K562 (cell line): ENCODE measurements around the gene COL13A1. TPM values are rescaled to one million over a fixed set of nuclear protein-coding genes. Genes with fewer than 3 reads are reported as not detected.

Experiments
- ATAC-seq: fragments of 200-7000 bp; cut with Tn5 transposase; 3 replicates; pipeline ENCODE4 v1.9.1; 2020; ENCODE audit warnings: moderate library complexity
- BruUV-seq: library from RNA; stranded (reverse); fragments of 400-500 nt; replicated peaks from 2 replicates; lab custom pipeline; 2021; lab: Mats Ljungman, UMichigan
- CTCF ChIA-PET: fragments of 300-600 bp; formaldehyde crosslinking; extraction: SDS; loops from one replicate; lab custom pipeline; 2021; ENCODE audit warnings: low intra/inter-chr PET ratio; lab: Yijun Ruan, JAX
- POLR2A ChIA-PET: fragments of 300-600, 350-650 bp; sonication (Branson Sonifier 250); formaldehyde crosslinking; extraction: SDS; loops from one replicate; lab custom pipeline; 2021; ENCODE audit warnings: antibody characterized with exemption, inconsistent platforms; lab: Yijun Ruan, JAX
- DNase-seq, 4 experiments: peaks; one replicate each; pipeline versions ENCODE4 v3.0.0 to v3.0.0-alpha.2; 2011 to 2018; ENCODE audit warnings: low spot score in 3 of 4, mixed read lengths in 3 of 4; ENCODE audit errors: extremely low read depth in 1 of 4
- FAIRE-seq: peaks from 2 replicates; lab custom pipeline; 2011; peaks lifted over from hg19 to GRCh38; lab: Jason Lieb, UNC
- H2AFZ ChIP-seq: 2 replicates; pipeline ENCODE4 v1.6.0; 2011; ENCODE audit warnings: low read depth, low read length, control low read depth, inconsistent platforms
- H3K27ac ChIP-seq: fragments of 200-600 bp; 3 replicates; pipeline ENCODE4 v1.8.0; 2011; ENCODE audit warnings: low read depth, mild to moderate bottlenecking, control low read depth, inconsistent platforms, low read length, moderate library complexity, mixed read lengths; ENCODE audit errors: extremely low read depth
- H3K27me3 ChIP-seq, 2 experiments: fragments of 300-600 bp in 1 of 2; 2 replicates in 1 of 2; 3 replicates in 1 of 2; pipeline versions ENCODE4 v1.6.0 to v1.8.0; 2011; ENCODE audit warnings: inconsistent platforms in 2 of 2, low read length in 2 of 2, mild to moderate bottlenecking in 1 of 2, mixed read lengths in 1 of 2, moderate library complexity in 1 of 2; ENCODE audit not compliant: control insufficient read depth in 2 of 2, insufficient read depth in 2 of 2
- H3K36me3 ChIP-seq: fragments of 300-600 bp; 3 replicates; pipeline ENCODE4 v1.8.0; 2011; ENCODE audit warnings: mild to moderate bottlenecking, low read length, inconsistent platforms; ENCODE audit not compliant: control insufficient read depth, insufficient read depth
- H3K4me1 ChIP-seq, 2 experiments: fragments of 200-600 bp in 1 of 2; replicated peaks in 1 of 2; 2 replicates in 1 of 2; 3 replicates in 1 of 2; pipeline versions ENCODE4 v1.5.1 to v1.8.0; 2011; ENCODE audit warnings: inconsistent platforms in 2 of 2, low read length in 2 of 2, mild to moderate bottlenecking in 1 of 2, mixed read lengths in 1 of 2, moderate library complexity in 1 of 2; ENCODE audit not compliant: control insufficient read depth in 2 of 2, insufficient read depth in 2 of 2
- H3K4me2 ChIP-seq: 2 replicates; pipeline ENCODE4 v1.6.1; 2011; ENCODE audit warnings: low read length, control low read depth, inconsistent platforms, mixed read lengths; ENCODE audit not compliant: insufficient read depth
- H3K4me3 ChIP-seq: fragments of 200-600 bp; sonication (generic), shearing (Covaris generic); 2 replicates; pipeline ENCODE4 v1.5.1; 2016; ENCODE audit warnings: control low read depth, inconsistent platforms
- H3K79me2 ChIP-seq: fragments of 200-600 bp; 3 replicates; pipeline ENCODE4 v1.8.0; 2011; ENCODE audit warnings: low read length, inconsistent platforms; ENCODE audit not compliant: control insufficient read depth, insufficient read depth
- H3K9ac ChIP-seq, 2 experiments: 2 replicates each; pipeline versions ENCODE4 v1.6.0 to v1.6.1; 2011; ENCODE audit warnings: low read depth in 2 of 2, low read length in 2 of 2, control low read depth in 1 of 2, inconsistent platforms in 1 of 2, mild to moderate bottlenecking in 1 of 2, mixed read lengths in 1 of 2; ENCODE audit not compliant: insufficient read depth in 1 of 2
- H3K9me1 ChIP-seq: one replicate; pipeline ENCODE4 v1.6.0; 2011; ENCODE audit warnings: inconsistent platforms, mild to moderate bottlenecking, low read length, moderate library complexity; ENCODE audit not compliant: control insufficient read depth, insufficient read depth
- H3K9me3 ChIP-seq: replicated peaks from 2 replicates; pipeline ENCODE4 v1.5.1; 2011; ENCODE audit warnings: low read depth, low read length, inconsistent platforms; ENCODE audit not compliant: control insufficient read depth, insufficient read depth
- H4K20me1 ChIP-seq: replicated peaks from 2 replicates; pipeline ENCODE4 v1.6.1; 2011; ENCODE audit warnings: low read length, inconsistent platforms, mixed read lengths; ENCODE audit not compliant: control insufficient read depth, insufficient read depth
- CTCF ChIP-seq, 3 experiments: IDR thresholded peaks in 2 of 3; conservative IDR thresholded peaks in 1 of 3; 2 replicates each; pipeline ENCODE4 v1.5.1; 2011 to 2012; ENCODE audit warnings: low read length in 3 of 3, mild to moderate bottlenecking in 3 of 3, control low read depth in 2 of 3, improper control_type of control experiment in 1 of 3, inconsistent platforms in 1 of 3, low read depth in 1 of 3, mixed read lengths in 1 of 3, moderate library complexity in 1 of 3; ENCODE audit not compliant: insufficient read depth in 2 of 3
- ERF ChIP-seq: fragments of 450-650 bp; formaldehyde crosslinking; IDR thresholded peaks from 2 replicates; pipeline ENCODE4 v1.4.0; 2020; ENCODE audit warnings: mild to moderate bottlenecking, mixed read lengths
- HMGN3 ChIP-seq: IDR thresholded peaks from 2 replicates; pipeline ENCODE4 v1.6.1; 2011; ENCODE audit warnings: borderline replicate concordance, low read depth, mild to moderate bottlenecking, mixed read lengths, low read length; ENCODE audit not compliant: insufficient read length; ENCODE audit errors: extremely low read depth
- NFIX ChIP-seq: fragments of 250-450 bp; sonication (Bioruptor Pico); IDR thresholded peaks from 2 replicates; pipeline ENCODE4 v1.4.0; 2020; ENCODE audit warnings: low read depth, mild to moderate bottlenecking, moderate library complexity
- SMAD2 ChIP-seq: fragments of 150-350 bp; IDR thresholded peaks from 2 replicates; pipeline ENCODE4 v1.6.1; 2014; ENCODE audit warnings: low read depth, mild to moderate bottlenecking, low read length
- SP2 ChIP-seq: IDR thresholded peaks from 2 replicates; pipeline ENCODE4 v1.6.1; 2011; ENCODE audit warnings: mild to moderate bottlenecking, low read depth, low read length, moderate library complexity; ENCODE audit not compliant: poor library complexity, severe bottlenecking; ENCODE audit errors: extremely low read depth
- ZNF121 ChIP-seq: sonication (generic); formaldehyde crosslinking; conservative IDR thresholded peaks from 2 replicates; pipeline ENCODE4 v1.8.0; 2022; ENCODE audit warnings: missing genetic modification reagents
- WGBS: fragments of 100-300 bp; shearing (Covaris generic); methylation state at CpG from one replicate; pipeline ENCODE4 v1.1.6; 2016; ENCODE audit warnings: low coverage, mixed read lengths; ENCODE audit not compliant: insufficient coverage; ENCODE audit errors: missing lambda C conversion rate; 5-methylcytosine and 5-hydroxymethylcytosine counted together
- in situ Hi-C: fragments of 300-500 bp; cut with MboI; formaldehyde crosslinking; loops from 4 replicates; pipeline ENCODE4 v1.15.0; 2018; ENCODE audit warnings: inconsistent platforms, mixed read lengths
- intact Hi-C: fragments of 100-400 bp; cut with micrococcal nuclease; formaldehyde crosslinking; loops from 2 replicates; pipeline ENCODE4 v1.14.2; 2022
- polyA plus RNA-seq, 8 experiments: library from polyadenylated mRNA; depleted of rRNA in 4 of 8; stranded (reverse) in 5 of 8; unstranded in 3 of 8; fragments of >200 nt; fragmentation: Nextera tagmentation in 2 of 8; fragmentation: Illumina TruSeq in 1 of 8; extraction: Ambion mirVana in 2 of 8; extraction: Trizol in 1 of 8; gene quantifications; 2 replicates each; pipeline versions ENCODE4 v1.2.1 to v1.2.3, GENCODE V29; 2011 to 2014; ENCODE audit warnings: inconsistent platforms in 1 of 8, missing spikeins in 1 of 8
- total RNA-seq, 7 experiments: library from RNA; depleted of rRNA in 6 of 7; stranded (reverse); fragments of >200 nt in 6 of 7; fragmentation: Illumina TruSeq in 2 of 7; extraction: Trizol in 2 of 7; gene quantifications; 2 replicates each; pipeline versions ENCODE4 v1.2.1 to v1.2.3, GENCODE V29; 2011 to 2021; ENCODE audit warnings: low replicate concordance in 1 of 7

The COL13A1 gene
- total and polyA plus RNA-seq, 9 of the 15 experiments (the other 6 are each of a cell fraction or from before 2014, with no cell fraction given), result not detected

GRCh38 chr10:69760072-69760471, 41.6 kb upstream of the COL13A1 start (continued):
- no peak for TF ChIP-seq HMGN3
- no peak for TF ChIP-seq SMAD2
- no peak for TF ChIP-seq CTCF (IDR thresholded peaks at IDR 0.05 in 2 of 3, conservative IDR thresholded peaks at IDR 0.05 in 1 of 3; ENCODE audit: insufficient read depth in 2 of 3, low read depth in 1 of 3, low read length in 3 of 3)

- no peaks in the 10 kb centered on the region; a peak in 1 of 5 replicates for H3K4me1 ChIP-seq
- no peak overlapping the region for H3K4me2 ChIP-seq
- no peak overlapping the region for H2AFZ ChIP-seq
- H3K79me2 ChIP-seq, result no peaks in the 10 kb centered on the region
- in situ Hi-C loops (no loop called here), intact Hi-C loops (no loop called here)
- H4K20me1 ChIP-seq, result peaks cover 7% of the 10 kb centered on the region; the same call in 1 of the 2 replicates
- CTCF ChIA-PET, result no interaction called here
- no TSS peak for BruUV-seq
- FAIRE-seq (no peak), ATAC-seq (no peak), DNase-seq (no peak)
- POLR2A ChIA-PET, result no interaction called here
- H3K9me1 ChIP-seq, result no peaks in the 10 kb centered on the region
- no peak overlapping the region for H3K9ac ChIP-seq
- H3K27me3 ChIP-seq, result peaks cover 3 to 44% of the 10 kb centered on the region in 2 experiments; a peak in 4 of 5 replicates
- H3K27ac ChIP-seq, result no peak overlapping the region
- H3K4me3 ChIP-seq, result no peak overlapping the region
- no peaks in the 10 kb centered on the region for H3K9me3 ChIP-seq
- TF ChIP-seq ERF (CRISPR knock-in tag) (no peak), SP2 (no peak), NFIX (CRISPR knock-in tag) (no peak), ZNF121 (no peak)
- TF ChIP-seq, all 486 proteins: peak for 0
- no peaks in the 10 kb centered on the region for H3K36me3 ChIP-seq
- 0% methylated on average over 4 of the region's 4 CpGs for WGBS
Measured at GRCh38 chr10:69761320-69761719, 40.4 kb upstream of the COL13A1 start.
